RPMI8226 (cell line): ENCODE data around the gene LY86.
"Not testable (repeated sequence)": the region's sequence is repeated elsewhere in the genome, so short reads cannot be mapped to it uniquely, and the experiment has no call there.

Experiments used
- DNase-seq: peaks from one replicate; pipeline ENCODE4 v3.0.0-alpha.2; 2015

The LY86 gene

GRCh38 chr6:6596529-6597328, 8.2 kb downstream of the LY86 start:
- no peak for DNase-seq

- DNase-seq, result no peak
These were observed 9.2 kb downstream of the LY86 start for GRCh38 chr6:6597682-6598081.

DNA sequence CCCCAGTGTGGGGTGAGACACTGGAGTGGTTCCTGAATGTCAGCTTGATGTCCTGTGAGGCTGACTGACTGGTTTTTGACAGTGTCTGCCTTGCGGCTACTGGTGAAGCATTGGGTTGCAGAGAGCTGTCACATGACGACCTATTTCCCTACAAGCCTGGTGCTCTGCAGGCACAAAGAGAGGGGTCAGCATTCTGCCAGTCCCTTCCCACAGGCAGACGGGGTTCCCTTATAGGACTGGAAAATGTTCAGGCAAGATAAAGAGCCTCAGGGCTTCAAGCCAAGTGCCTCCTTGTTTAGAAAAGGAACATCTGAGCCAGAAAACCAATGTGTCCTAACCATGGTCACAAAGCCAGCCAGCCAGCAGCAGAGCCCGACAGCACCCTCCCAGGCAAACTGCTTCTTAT, 11.0 kb downstream of the LY86 start:
- DNase-seq, result no peak

DNA sequence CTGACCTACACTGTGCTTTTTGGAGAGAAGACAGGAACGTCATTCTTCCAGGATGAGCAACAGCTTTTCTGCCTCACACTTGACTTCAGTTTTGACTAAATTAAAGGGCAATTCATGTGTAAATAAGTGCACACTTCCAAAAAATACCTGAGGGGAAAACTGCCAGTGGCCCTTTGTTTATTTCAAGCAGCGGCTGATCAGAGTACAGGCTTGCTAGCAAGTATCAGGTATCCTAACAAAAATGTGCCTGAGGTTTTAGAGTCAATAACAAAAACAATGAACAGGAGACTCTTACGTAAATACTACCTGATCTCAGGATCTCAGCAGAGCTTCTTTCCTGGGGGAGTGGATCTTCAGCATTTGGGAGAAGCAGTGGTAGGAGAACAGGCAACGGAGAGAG, 12.4 kb downstream of the LY86 start:
- DNase-seq, result no peak

DNA sequence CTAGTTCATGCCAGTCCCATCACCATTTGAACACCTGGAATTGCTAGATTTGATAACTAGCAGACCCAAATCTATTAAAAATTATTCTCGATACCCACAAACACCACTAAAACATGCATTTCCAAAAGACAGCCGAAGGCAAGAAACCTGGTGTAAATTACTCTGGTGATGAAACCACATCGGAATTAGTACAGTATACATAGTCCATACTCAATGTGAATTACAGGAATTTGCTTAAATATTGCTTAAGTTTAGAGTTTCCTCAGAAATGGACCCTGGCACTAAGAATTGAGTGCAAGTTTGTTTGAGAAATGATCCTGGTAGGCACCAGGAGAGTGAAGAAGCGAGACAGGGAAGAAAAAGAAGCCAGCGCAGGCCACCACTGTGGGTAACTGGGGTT, 13.7 kb downstream of the LY86 start:
- DNase-seq, result no peak

GRCh38 chr6:6603317-6603716, 14.8 kb downstream of the LY86 start:
- DNase-seq, result no peak

DNA sequence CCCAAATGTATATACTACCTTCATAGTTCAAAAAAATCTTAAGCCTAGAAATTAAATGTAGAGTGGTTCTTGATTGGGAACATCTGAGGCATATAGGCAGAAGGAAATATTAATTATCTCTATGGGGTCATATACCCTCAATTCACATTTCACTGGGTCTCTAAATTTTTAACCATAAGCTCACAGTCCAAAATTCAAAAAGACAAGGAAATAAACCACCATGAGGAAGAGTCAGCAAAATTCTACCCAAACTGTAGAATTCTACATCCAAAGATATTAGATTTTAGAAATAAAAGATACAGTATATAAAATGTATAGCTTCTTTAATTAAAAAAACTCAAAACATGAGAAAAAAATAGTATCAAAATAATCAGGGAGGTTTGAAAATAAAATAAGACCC, 15.5 kb downstream of the LY86 start:
- DNase-seq, result no peak

DNA sequence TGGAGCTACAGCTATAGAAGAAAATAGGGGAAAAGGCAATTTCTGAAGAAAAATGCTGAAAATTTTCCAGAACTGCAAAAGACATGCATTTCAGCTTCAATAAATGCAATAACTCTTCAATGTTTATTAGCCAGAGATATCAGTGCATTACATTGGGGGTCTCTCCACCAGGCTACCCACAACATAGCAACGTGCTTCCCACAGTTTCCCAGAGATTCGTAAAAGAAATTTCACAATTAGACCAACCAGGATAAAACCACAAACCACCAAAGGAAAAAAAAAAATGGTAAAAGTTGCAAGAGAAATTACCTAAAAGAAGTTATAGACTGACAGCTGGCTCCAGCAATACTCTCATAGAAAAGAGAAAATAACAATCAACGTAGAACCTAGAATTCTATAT, 16.0 kb downstream of the LY86 start:
- DNase-seq, result no peak

GRCh38 chr6:6605873-6606272, 17.4 kb downstream of the LY86 start:
- DNase-seq, result no peak

GRCh38 chr6:6606391-6607030, 18.0 kb downstream of the LY86 start:
- not testable (repeated sequence) for DNase-seq

DNA sequence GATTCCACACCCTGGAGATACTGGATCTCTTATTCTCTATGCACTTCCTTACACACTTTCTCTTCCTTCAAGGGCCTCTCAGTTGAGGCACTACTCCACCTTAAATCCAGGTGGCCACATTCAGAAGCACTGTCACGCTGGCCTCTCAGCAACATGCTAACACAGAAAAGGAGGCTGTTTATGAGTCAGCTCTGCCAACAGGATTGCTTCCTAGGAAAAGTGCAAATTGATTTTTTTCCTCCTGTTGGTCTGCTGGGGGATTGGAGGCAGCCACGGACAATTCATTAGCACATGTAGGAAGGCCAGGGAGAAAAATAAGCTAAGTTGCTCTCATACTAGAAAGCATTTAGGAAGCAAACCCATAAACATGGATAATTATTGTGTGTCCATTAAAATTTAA, 20.9 kb downstream of the LY86 start:
- DNase-seq, result no peak

DNA sequence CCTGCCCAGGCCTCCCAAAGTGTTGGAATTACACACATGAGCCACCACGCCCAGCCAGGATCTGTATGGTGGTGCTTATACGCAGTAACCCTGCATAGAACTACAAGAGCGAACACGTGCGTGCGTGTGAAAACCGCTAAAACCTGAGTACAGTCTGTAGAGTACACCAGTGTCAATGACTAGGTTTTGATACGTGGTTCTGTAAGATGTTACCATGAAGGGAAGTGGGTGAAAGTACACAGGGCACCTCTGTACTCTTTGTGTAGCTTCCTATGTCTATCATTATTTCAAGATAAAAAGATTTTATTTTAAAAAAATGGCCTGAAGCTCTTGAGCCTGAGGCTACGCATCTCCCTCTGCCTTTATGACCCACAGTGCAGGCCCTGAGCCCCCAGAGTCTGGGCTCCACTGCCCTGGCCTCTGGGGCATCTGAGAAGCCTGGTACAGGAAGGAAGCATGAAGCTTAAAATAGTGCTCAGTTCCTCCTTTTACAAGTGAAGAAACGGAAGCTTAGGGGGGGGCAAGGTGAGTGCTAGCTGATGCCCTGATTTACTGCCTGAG, 21.6 kb downstream of the LY86 start:
- peak; percentile 83 for DNase-seq

GRCh38 chr6:6611486-6611885, 23.0 kb downstream of the LY86 start:
- no peak for DNase-seq

DNA sequence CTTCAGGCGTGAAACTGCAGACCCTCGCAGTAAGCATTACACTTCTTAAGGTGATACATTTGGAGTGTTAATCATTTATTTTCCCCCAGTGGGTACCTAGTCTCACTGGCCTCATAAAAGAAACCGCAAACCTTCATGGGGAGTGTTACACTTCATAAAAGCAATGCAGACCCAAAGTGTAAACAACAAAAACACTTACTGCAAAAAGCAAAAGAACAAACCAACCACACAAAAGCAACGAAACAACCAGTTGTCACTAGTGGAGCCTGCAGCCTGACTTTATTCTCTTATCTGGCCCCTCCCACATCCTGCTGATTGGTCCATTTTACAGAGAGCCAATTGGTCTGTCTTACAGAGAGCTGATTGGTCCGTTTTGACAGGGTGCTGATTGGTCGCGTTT, 23.8 kb downstream of the LY86 start:
- no peak for DNase-seq

DNA sequence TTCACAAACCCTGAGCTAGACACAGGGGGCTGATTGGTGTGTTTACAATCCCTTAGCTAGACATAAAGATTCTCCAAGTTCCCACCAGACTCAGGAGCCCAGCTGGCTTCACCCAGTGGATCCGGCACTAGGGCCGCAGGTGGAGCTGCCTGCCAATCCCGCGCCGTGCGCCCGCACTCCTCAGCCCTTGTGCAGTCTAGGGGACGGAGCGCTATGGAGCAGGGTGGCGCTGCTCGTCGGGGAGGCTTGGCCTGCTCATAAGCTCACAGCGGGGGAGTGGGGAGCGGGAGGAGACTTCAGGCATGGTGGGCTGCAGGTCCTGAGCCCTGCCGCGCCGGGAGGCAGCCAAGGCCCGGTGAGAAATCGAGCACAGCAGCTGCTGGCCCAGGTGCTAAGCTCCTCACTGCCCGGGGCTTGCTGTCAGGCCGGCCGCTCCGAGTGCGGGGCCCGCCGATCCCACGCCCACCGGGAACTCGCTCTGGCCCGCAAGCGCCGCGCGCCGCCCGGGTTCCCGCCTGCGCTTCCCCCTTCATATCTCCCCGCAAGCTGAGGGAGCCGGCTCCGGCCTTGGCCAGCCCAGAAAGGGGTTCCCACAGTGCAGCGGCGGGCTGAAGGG, 24.7 kb downstream of the LY86 start:
- not testable (repeated sequence) for DNase-seq

DNA sequence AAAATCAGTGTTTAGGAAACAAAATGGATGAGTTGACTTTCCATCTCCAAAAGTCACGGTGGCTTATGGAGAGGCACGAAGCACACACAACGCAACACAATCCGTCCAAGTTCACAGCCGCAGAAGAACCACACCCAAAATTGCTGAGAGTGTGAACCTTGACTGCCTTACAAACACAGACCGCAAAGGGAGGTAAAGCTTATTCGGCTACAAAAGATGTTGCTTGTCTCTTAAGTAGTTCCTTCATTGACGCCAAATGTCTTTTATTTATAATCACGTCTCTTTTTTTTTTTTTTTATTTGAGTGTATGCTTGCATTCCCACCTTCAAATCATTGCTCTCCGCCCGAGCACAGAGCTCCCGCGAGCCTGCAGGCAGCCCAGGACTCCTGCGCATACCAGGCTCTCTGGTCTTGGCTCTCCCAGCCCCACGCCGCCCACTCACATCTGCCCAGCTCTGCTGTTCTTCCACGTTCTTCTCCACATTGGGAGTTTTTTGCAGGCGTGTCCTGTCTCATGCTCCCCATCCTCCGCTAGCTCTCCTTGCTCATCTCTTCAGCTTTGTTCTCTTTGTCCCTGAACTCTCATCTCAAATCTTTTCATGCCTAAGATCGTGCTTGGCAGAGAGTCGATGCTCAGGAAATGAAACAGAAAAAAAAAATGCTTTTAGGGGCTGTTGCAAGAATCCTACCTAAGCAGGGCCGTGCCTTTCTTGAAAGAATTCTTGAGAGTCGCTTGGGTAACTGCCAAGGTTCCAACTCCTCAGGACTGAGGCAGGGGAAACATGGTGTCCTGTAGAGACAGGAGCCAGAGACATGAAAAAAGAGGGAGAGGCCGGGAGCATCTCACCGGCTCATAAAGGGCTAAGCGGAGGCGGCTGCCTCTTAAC, 25.8 kb downstream of the LY86 start:
- no peak for DNase-seq

- DNase-seq, result no peak
These were observed 26.4 kb downstream of the LY86 start for GRCh38 chr6:6614983-6615349.

DNA sequence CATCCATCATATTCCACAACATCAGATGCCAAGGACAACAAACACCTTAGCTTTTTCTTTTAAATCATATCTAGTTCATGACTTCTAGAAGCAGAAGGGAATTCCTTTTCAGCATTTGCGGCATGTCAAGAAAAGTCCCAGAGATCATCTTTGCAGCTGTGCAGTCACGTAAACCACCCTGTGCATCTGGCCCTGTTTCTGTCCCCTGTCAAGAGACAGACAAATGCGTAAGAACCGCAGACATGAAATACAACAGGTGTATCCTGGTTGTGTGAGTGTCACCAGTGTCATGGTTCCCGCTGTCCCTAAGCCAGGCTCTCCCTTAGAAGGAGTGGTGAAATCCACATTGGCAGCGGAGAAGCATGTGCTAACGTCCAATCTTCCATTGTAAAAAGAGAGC, 28.1 kb downstream of the LY86 start:
- no peak for DNase-seq

DNA sequence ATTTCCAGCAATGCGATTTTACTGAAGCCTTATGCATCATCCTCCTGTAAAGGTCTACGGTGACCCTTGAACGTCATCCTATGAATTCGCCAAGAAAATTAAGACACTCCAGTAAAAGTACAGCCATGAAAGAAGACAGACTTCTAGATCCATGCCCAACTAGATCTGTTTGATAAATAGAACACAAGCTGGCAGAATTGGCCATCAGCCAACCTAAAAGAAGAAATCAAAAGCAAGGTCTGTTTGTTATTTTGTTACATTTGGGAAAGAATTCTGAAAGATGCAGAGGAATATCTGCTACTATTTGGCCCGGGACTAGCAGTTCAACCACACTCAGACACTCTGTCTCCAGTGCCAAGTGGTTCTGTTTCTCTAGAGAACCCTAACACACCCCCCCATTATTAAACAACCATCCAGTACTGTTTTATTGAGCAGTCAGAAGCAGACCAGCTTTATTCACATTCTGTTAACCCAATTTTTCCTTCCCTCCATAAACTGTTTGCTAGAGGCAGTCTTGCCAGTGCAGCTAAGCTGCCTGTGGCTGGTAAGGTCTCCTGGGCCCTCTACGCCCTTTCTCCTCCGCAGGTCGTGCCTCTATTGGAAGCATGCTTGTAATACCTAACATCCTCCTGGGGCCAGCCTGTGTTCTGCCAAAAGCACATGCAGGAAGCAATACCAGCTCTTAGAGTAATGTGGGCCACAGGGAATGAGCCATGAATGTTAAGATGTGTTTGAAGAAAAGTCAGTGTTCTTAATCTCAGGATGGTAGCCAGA, 30.7 kb downstream of the LY86 start:
- no peak for DNase-seq

DNA sequence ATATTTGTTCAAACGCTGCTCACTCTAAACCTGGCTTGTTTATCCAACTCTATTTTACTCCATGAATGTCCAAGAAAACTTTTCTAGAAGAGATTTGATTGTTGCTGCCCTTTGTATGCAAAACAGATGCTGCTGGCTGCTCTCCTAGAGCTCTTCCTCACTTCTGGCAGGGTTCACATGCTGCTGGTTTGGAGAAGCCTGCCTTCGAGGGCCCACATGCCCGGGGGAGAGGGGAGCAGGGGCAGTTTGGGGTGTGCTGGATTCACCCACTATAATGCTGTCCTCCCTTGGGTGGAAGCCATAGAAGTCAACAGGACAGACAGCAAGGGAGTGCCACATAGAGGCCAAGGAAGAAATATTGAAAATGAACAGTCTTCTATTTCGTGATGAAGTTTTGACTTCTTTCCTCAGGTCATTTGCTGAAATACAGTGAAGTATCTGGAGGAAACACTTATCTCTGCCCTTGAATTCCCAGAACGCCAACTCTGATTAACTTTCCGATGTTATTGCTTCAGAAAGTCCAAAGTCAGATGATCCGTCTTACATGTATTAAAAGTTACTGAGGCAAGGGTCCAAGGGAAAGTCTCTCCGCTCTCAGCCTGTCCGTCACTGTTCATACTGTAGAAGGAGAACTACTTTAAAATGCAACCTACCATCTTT, 32.4 kb downstream of the LY86 start:
- no peak for DNase-seq

DNA sequence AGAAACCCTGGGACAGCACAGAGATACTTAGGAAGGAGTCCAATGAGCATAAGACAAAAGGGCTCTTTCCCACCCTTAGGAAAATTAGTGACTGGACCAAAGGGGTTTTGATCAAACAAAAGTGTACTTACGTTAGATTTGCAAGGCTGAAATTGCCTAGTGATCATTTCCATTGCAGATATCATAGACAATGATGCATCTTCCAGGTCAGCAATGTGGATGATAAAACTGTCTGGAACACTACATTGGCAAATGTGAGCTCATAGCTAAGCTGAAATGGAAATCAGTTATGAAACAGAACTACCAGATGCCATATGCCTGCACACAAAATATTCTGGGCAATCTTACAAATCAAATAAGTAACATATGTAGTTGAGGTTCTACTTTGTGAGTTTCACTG, 34.0 kb downstream of the LY86 start:
- DNase-seq, result no peak

GRCh38 chr6:6623553-6623952, 35.0 kb downstream of the LY86 start:
- DNase-seq, result no peak
